Posterior cingulate gyrus (tissue), 11 donors: ENCODE results near the gene DUSP18.
"Not testable (repeated sequence)": the region's sequence is repeated elsewhere in the genome, so short reads cannot be mapped to it uniquely, and the experiment has no call there.

Experiments
- DNase-seq, 10 donors: peaks; one replicate each; pipeline versions ENCODE4 v3.0.0 to v3.0.0-alpha.2; 2020 to 2021; ENCODE audit warnings: mixed read lengths in 3 of 10
- intact Hi-C: fragments of 100-400 bp; cut with DNase I; formaldehyde crosslinking; loops from one replicate; pipeline ENCODE4 v1.15.1; 2023

The DUSP18 gene

GRCh38 chr22:30667494-30668385, at the start of gene DUSP18:
DUSP18 (minus strand) TSS chr22:30667875; CDS start chr22:30664003, 3,872 bp downstream.
- DNase-seq: peak; percentile 85 to 98 (median 94)
- intact Hi-C loops: no loop called here

DNA sequence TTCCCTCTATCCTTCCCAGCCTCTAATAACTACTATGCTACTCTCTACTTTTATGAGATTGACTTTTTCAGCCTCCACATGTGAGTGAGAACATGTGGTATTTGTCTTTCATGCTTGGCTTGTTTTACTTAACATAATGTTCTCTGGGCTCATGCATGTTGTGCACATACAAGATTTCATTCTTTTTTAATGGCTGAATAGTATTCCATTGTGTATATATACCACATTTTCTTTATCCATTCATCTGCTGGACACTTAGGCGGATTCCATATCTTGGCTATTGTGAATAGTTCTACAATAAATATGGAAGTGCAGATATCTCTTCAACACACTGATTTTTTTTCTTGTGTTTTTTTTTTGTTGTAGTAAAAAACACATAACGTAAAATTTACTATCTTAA, 46.4 kb upstream of the DUSP18 start:
- intact Hi-C loops: no loop called here
- no peak for DNase-seq

GRCh38 chr22:30712094-30712493, 44.4 kb upstream of the DUSP18 start:
- DNase-seq: no peak
- intact Hi-C loops: no loop called here

DNA sequence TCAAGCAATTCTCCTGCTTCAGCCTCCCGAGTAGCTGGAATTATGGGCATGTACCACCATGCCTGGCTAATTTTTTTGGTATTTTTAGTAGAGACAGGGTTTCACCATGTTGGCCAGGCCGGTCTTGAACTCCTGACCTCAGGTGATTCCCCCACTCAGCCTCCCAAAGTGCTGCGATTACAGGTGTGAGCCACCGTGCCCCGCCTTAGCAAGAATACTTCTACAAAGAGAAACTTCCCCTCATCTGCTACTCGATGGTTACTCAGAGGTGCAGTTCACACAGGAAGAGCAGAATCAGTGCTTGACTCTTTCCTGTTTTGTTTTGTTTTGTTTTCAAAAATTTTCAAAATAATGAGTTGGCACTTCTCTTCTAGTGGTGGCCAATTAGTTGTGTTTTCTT, 42.3 kb upstream of the DUSP18 start:
- intact Hi-C loops, DNase-seq: not testable (repeated sequence)

GRCh38 chr22:30705710-30706651, 38.3 kb upstream of the DUSP18 start:
- DNase-seq: peak in 7 of 10 donors; percentile 29 to 87 (median 47)
- intact Hi-C loops: no loop called here

DNA sequence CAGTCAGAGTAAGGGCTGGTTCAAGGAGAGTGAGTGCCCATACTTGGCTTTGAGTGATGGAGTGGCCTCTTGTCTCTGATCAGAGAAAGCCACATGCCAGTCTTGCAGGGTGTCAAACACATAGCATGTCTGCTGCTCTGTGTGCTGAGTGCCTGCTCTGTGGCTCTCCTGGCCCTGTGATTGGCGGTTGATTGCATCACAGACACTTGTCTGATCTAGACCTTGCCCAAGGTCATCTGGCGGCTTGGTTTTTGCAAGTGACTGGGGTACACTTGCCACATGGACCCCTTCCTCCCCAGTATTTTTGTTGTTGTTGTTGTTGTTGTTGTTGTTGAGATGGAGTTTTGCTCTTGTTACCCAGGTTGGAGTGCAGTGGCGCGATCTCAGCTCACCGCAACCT, 37.3 kb upstream of the DUSP18 start:
- no peak for DNase-seq
- intact Hi-C loops: no loop called here

- intact Hi-C loops: no loop called here
- DNase-seq: no peak
Observed at GRCh38 chr22:30702856-30703255, 35.2 kb upstream of the DUSP18 start.

DNA sequence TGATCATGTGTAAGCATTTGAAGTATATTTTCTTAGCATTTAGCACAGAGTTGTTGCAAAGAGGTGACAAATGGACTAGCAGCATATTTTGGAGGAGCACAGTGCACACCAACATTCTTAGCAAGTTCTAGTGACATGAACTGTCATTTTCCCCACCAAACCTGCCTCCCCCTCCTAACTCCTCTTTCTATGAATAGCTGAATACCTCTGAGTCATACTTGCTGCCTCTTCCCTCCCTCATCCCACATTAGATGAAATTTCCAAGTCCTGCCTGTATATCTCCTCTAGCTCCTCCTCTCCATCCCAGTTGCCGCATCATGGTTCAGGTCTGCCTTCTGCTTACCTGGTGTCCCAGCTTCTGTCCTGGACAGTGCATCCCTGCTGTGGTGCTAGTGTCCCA, 34.2 kb upstream of the DUSP18 start:
- intact Hi-C loops: no loop called here

DNA sequence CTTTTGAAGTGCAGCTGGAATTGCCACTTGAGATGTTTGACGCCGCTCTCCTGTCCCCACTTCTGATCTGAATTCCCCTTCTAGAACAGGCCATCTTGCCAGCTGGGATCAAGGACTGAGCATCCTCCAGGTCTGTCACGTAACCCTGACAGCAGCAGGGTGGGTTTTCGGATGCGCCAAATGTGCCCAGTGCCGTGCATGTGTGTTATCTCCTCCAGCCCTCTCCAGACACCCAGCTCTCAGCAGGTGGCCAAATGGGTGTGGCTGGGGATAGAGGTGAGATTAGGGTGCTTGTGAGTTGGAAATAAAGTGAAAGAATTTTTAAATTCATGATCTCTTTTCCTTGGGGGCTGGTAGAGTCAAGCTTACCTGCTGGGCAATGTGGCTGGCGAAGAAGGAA, 30.3 kb upstream of the DUSP18 start:
- intact Hi-C loops: no loop called here
- DNase-seq: peak in 1 of 10 donors; percentile 28

More for the DNA sequence above, 34.2 kb upstream of the DUSP18 start:
- no peak for DNase-seq

DNA sequence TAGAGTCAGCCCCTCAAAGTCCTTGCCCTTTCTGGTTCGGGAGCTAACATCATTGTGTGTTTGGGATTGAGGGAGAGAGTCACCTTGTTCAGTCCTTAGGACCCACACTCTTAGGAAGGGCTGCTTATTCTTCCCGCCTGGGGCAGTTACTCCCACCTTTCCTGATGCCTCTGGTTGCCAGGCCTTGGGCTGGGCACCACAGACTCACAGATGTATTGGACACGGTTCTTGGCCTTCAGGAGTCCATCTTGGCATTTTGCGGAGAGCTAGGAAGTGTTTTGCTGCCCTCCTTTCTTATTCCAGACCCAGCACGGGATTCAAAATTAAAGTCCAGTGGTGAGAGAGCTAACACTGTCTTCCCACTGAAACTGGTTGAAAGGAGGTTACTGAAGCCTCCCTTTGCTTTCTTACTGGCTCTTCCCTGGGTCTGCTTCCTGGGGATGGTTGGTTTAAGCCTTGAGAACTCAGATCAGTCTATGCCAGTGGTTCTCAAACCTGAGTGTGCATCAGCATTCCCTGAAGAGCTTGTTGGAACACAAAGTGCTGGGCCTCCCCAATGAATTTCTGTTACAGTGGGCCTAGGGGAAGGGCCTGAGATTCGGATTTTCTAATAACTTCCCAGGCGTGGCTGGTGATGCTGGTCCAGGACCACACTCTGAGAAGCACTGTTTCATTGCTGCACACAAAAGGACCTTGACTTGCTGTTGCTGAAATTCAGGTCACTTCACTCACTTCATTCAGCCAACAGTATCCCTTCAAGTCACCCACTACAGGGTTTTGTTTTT, 28.4 kb upstream of the DUSP18 start:
- DNase-seq: peak in 2 of 10 donors; percentile 31 to 70
- intact Hi-C loops: loop anchor here (2.0 kb wide), 2 partner anchors 59 to 61 kb away; partner anchors contain the start of gene SLC35E4

DNA sequence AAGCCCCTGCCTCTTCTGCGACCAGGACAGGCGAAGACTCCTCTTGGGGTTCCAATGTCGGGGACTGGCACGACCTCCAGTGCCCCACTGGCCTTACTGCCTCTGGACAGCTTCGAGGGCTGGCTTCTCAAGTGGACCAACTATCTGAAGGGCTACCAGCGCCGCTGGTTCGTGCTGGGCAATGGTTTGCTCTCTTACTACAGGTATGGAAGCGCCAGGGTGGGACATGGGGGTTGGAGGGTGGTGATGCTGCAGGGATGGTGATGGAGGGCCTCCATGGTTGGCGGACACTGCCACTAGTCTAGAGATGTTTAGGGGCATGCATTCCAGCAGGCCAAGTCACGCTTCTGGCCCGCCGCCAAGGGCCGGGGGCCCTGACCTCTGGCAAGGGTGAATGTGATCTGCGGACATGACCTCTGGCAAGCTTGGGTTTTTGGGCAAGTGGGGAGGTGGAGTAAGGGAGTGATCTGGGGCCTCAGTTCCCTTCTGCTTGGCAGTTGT, 27.7 kb upstream of the DUSP18 start:
- intact Hi-C loops: loop anchor here (2.0 kb wide), 2 partner anchors 59 to 61 kb away; partner anchors contain the start of gene SLC35E4
- peak in 6 of 10 donors; percentile 23 to 89 (median 33) for DNase-seq

DNA sequence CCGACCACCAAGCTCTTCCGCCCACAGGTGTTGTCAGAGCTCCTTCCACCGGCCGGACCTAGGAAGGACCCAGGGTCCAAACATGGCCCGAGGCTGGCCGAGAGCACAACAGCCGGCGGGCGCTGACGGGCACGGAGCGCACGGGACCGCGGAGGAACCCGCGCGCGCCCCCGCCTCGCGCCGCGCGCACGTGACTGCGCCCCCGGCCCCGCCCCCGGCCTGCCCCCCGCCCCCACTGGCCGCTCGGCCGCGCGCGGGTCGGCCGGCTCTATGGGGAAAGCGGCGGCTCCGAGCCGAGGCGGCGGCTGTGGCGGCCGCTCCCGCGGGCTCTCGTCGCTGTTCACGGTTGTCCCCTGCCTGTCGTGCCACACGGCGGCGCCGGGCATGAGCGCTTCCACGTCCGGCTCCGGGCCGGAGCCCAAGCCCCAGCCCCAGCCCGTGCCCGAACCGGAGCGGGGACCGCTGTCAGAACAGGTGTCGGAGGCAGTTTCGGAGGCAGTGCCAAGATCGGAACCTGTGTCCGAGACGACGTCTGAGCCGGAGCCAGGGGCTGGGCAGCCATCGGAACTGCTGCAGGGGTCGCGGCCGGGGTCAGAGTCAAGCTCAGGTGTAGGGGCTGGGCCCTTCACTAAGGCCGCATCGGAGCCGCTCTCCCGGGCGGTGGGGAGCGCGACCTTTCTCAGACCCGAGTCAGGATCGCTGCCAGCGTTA, 27.1 kb upstream of the DUSP18 start, which contains the start of gene OSBP2:
Gene OSBP2 (plus strand): TSS at position 235 of the 711 bp plus-strand sequence. CDS start 36 bp downstream, at position 271.
- intact Hi-C loops: loop anchor here (2.0 kb wide), 2 partner anchors 60 kb away; partner anchors contain the start of gene SLC35E4
- DNase-seq: peak; percentile 24 to 94 (median 53)

- peak; percentile 49 to 94 (median 62) for DNase-seq
- intact Hi-C loops: loop anchor here (2.0 kb wide), 2 partner anchors 59 to 61 kb away; partner anchors contain the start of gene SLC35E4
Observed at GRCh38 chr22:30694171-30694639, 26.5 kb upstream of the DUSP18 start.

GRCh38 chr22:30691204-30691603, 23.5 kb upstream of the DUSP18 start:
- intact Hi-C loops: no loop called here
- DNase-seq: peak in 2 of 10 donors; percentile 6 to 24

GRCh38 chr22:30689622-30690021, 21.9 kb upstream of the DUSP18 start:
- no peak for DNase-seq
- intact Hi-C loops: no loop called here

DNA sequence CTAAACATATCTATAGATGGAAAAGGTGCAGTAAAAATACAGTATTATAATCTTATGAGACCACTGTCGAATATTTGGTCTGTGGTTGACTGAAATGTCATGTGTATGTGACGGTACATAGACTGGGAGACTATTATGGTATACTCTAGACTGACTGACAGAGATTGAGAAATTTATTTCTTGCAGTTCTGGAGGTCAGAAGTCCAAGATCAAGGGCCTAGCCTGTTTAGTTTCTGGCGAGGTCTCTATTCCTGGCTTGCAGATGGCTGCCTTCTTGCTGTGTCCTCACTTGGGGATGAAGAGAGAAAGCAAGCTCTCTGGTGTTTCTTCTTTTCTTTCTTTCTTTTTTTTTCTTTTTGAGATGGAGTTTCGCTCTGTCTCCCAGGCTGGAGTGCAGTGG, 19.7 kb upstream of the DUSP18 start:
- no peak for DNase-seq
- intact Hi-C loops: no loop called here

DNA sequence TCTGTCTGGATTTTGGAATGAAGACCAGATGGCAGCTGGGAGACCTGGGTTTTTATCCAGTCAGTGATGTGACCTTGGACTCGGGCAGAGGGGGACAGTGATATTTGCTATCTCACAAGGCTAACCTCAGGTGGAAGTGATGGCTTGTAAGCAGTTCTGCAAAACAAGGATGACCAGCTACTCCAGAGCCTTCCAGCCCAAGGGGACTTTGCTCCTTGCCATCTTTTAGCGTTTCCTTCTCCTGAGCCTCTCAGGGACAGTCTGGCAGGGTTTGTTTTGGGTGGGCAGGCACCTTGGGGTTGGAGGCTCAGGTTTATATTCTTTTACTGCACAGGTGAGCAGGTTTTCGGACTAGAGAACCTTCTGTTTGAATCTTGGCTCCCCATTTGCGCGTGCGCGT, 17.5 kb upstream of the DUSP18 start:
- intact Hi-C loops: no loop called here

GRCh38 chr22:30681831-30682230, 14.2 kb upstream of the DUSP18 start:
- intact Hi-C loops: no loop called here
- peak in 1 of 10 donors; percentile 28 for DNase-seq

More for the DNA sequence above, 17.5 kb upstream of the DUSP18 start:
- peak in 2 of 10 donors; percentile 18 to 39 for DNase-seq
